ENCODE results near the gene ZBTB21.

DNA sequence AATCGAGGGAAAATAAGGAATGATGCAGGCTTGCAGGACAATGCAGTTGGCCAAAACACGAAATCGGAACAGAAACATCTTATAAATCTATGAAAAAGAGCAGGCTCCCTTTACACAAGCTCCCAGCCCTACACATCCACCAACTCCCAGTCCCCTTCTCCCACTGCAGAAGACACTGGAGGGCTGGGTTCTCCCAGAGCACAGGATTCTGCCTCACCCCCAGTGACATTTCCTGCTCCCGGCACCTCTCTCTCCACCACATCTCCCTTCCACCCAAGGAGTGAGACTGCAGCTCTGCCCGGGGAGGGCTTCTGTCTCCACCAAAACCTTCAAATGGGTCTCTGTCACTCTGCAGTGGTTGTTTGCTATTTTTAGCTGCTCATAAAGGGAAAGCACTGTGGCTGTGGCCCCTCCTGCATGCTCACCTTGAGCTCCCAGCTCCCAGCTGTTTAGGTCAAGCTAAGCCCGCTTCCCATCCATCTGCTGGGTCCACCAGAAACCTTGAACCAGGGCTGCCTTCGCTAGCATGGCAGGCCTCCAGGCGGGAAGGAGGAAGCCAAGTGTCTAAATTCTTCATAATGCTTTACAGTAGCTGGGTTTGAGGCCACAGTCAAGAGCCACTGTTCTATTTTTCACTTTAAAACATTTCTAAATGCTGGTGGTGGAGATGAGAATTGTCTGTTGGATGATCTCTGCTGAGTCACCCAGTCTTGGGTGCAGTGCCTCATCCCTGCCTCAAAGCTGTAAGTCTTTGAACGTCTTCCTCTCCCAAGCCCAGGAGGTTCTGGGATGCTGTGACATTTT, 53.0 kb downstream of the ZBTB21 start:
- TF ChIP-seq ZFP30 (CRISPR knock-in tag; IDR thresholded peaks at IDR 0.05) (no peak), ISL1 (CRISPR knock-in tag; IDR thresholded peaks at IDR 0.05) (no peak)
- TF ChIP-seq, protein P1, sequence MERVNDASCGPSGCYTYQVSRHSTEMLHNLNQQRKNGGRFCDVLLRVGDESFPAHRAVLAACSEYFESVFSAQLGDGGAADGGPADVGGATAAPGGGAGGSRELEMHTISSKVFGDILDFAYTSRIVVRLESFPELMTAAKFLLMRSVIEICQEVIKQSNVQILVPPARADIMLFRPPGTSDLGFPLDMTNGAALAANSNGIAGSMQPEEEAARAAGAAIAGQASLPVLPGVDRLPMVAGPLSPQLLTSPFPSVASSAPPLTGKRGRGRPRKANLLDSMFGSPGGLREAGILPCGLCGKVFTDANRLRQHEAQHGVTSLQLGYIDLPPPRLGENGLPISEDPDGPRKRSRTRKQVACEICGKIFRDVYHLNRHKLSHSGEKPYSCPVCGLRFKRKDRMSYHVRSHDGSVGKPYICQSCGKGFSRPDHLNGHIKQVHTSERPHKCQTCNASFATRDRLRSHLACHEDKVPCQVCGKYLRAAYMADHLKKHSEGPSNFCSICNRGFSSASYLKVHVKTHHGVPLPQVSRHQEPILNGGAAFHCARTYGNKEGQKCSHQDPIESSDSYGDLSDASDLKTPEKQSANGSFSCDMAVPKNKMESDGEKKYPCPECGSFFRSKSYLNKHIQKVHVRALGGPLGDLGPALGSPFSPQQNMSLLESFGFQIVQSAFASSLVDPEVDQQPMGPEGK (CRISPR knock-in tag; IDR thresholded peaks at IDR 0.05; ENCODE audit: borderline replicate concordance): no peak
